ENCODE data around the gene SRGAP3.

- TF ChIP-seq CTCF (IDR thresholded peaks at IDR 0.05) (no peak), EZH2 (IDR thresholded peaks at IDR 0.05; ENCODE audit: borderline replicate concordance, insufficient read depth, low read depth, low read length, poor library complexity, severe bottlenecking) (no peak)
Measured at GRCh38 chr3:9193633-9194195, 55.7 kb downstream of the SRGAP3 start.

All from B cell (primary cell).